Ammon's horn (tissue), 1 donor: Measurements from ENCODE around the gene DENND1B.

Experiments used
- DNase-seq: peaks from one replicate; pipeline ENCODE4 v3.0.0-alpha.2; 2016; ENCODE audit warnings: low spot score

The DENND1B gene

DNA sequence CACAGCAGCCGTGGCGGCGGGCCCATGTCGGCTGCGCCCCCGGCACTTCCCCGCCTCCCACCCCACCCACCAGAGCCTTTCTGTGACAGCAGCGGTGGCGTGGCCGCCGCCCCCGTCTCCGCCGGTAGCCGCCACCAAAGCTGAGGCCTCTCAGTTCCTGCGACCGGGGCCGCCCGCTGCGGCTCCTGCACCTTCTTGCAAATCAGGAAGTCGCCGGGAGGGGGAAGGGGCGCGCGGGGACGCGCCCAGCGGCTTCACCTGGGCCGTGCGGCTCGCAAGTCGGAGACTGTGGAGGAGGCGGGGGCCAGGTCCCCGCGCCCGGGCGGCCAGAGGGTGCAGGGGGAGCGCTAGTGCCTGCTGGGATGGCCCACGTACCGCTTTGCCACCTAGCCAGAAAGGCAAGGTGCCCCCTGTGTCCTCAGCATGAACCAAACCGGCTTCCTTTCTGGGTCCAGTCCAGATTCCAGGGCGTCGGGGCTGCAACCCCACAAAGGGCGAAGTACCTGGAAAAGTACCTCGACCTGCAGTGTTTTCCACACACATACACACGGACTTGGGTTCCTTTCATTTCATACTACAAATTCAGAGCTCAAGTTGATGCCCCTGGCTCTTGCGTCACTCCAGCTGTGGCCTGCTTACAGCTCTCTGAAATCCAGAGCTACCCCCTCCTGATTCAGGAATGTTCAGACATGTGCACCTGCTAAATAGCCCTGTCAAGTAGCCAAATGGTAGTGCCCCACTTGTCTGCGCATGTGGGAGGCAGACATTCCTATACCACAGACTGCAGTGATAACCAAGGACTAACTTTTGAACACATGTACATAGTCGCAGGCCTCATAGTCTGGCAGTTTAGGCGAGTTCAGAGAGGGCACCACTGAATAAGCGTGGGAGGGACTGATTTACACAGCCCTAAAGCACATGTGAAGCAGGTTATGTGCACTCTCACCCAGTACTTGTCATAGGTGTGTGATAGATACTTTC, at the start of gene DENND1B:
Gene DENND1B (minus strand): TSS at position 199 of the 981 bp plus-strand sequence. CDS start 325 bp downstream, outside the sequence.
- DNase-seq, result peak; percentile 40

- no peak for DNase-seq
Measured at GRCh38 chr1:197814306-197814705, 39.0 kb upstream of the DENND1B start.

GRCh38 chr1:197813741-197814140, 38.5 kb upstream of the DENND1B start:
- DNase-seq, result no peak

GRCh38 chr1:197811769-197812168, 36.5 kb upstream of the DENND1B start:
- no peak for DNase-seq

- DNase-seq, result no peak
Measured at GRCh38 chr1:197810812-197811211, 35.5 kb upstream of the DENND1B start.

- no peak for DNase-seq
Measured at GRCh38 chr1:197808880-197809279, 33.6 kb upstream of the DENND1B start.

GRCh38 chr1:197807739-197808453, 32.6 kb upstream of the DENND1B start:
- DNase-seq, result no peak

DNA sequence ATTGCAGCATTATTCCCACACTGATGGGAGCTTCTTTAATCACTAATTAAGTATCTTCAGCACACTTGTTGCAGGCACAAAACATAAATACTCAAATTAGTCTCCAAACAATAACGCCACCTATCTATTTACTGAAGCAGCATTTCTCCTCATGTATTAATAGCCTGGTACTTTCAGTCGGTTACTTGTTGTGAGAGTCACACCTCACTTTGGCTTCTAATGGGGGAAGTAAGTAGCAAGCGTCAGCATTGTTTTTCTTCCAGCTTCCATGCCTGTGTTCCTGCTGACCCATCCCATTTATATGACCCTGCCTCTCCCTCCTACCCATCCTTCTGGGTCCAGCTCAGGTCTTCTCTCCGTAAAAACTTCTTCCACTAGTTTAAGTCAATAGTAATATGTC, 31.9 kb upstream of the DENND1B start:
- DNase-seq, result no peak

- DNase-seq, result no peak
Measured at GRCh38 chr1:197806718-197807117, 31.4 kb upstream of the DENND1B start.

GRCh38 chr1:197801684-197802083, 26.4 kb upstream of the DENND1B start:
- no peak for DNase-seq

GRCh38 chr1:197801111-197801482, 25.8 kb upstream of the DENND1B start:
- DNase-seq, result no peak

- DNase-seq, result no peak
Measured at GRCh38 chr1:197800379-197801110, 25.3 kb upstream of the DENND1B start.

DNA sequence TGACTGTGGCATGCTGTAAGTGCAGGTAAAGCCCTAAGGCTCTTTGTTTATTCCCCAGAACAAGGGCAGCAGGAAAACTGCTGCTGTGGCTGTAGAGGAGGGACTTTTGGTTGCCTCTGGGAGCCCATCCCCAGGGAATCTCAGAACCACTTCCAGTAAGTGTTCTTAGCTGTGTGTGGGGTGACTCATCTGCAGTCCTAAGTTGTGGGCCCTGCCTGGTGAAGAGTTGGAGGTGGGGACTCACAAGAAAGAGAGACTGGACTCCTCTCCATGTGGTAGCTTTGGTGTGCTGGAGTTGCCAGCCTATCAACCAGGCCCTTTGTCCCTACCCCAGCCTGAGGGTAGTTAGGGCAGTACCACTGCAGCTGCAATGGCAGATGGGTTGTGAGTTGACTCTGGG, 24.0 kb upstream of the DENND1B start:
- no peak for DNase-seq

- no peak for DNase-seq
Measured at GRCh38 chr1:197798492-197798891, 23.2 kb upstream of the DENND1B start.

- DNase-seq, result no peak
Measured at GRCh38 chr1:197797010-197797409, 21.7 kb upstream of the DENND1B start.

DNA sequence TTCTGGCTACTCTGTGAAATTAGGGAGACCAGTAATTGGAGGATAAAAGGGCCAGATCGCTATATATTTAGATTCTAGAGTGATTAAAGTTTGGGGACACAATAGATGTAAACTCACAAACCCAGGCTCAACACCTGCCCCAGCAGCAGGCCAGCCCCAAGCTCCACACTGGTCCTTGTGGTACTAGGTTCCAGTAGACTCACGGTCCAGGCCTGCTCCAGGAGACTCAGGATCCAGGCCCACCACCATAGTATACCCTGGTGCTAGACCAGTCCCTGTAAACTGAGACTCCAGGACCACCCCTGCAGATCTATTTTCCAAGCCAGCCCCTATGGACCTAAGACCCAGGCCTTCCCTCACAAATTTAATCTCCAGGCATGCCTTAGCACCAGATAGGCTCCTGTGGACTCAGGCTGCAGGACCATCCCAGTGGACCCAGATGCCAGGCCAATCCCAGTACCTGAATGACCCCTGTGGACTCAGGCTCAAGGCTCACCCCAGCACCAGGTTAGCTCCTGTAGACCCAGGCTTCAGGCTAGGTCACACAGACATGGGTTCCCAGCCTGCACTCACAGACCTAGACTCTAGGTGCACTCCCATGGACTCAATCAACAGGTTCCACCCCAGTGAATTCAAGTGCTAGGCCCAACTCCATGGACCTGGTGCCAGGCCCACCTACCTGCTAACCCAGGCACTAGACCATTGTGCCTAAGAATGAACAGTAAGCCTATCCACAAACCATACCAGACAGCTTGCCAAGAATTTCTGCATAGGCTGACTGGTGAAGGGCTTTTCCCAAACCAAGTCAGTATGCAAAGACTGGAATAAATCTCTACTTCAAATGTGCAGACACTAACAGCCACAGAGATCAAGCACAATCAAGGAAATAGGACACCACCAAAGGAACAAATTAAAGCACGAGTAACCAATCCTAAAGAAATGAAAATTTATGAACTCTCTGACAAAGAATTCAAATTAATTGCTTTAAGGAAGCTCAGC, 13.8 kb upstream of the DENND1B start:
- DNase-seq, result no peak

DNA sequence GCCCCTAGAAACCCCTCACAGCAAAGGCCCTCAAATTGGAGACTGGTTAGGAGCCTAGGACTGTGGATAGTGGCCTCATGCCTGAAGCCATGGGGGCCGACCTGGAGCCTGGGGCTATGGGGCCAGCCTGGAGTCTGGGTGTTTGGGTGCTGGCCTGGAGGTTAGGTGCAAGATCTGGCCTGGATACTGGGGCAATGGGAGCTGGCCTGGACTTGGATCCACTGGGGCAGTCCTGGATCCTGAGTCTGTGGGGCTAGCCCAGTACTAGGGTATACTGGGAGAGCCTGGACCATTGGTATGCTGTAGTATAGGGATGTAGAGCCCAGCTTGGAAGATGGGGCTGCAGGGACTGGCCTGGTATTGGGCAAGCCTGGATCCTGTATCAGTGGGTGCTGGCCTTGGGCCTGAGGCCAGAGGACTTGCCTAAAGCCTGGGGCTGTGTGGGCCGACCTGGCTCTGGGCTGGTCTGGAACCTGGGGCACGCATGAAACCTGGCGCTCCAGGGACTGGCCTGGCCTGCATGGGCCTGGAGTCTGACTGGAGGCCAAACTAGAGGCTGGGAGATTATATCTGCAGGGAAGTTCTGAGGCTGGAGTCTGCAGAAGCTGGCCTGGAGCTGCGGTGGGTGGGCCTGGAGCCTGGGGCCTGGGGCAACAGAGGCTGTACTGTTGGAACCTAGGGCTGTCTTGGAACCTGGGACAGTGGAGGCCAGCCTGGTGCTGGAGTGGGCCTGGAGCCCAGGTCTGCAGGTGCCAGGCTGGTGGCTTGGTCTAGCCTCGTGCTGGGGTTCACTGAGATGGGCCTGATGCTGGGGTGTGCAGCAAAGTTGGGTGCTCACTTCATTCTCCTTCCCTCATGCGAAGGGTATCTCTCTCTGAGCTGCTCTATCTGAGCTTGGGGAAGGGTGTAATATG, 12.6 kb upstream of the DENND1B start:
- no peak for DNase-seq

GRCh38 chr1:197787056-197787455, 11.8 kb upstream of the DENND1B start:
- no peak for DNase-seq

DNA sequence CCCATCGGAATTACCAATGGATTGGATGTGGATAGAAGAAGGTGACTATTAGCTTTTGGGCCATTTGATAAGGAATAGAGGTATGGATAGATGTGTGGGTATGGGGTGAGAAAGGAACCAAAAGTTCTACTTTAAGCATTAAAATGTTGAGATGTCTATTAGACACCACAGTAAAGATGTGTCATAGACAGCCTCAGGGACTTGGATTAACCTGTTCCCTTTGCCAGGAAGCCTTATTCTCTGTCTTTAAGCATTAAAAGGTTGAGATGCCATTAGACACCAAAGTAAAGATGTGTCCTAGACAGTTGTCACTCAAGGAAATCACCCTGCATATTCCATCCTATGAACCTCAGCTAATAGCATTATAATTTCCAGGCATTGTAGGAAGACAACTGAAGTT, 11.0 kb upstream of the DENND1B start:
- DNase-seq, result no peak

DNA sequence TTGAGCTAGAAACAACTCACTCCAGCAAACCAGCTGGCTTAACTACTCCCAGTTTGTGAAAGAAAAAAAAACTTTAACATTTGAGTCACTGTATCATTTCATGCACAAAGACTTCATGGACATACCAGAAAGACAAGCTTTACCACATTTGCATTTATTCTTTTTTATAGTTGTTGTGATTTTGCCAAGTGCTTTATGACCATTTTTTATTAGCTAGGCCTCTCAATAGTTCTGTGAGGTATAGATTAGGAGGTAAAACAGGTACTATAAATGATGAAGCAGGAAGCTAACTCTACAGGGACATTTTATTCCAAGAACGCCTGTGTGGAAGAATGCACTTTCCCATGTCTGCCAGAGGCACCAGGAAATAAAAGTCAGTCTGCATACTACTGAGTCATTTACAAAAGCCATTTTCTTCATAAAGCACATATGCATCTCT, 8.2 kb upstream of the DENND1B start:
- no peak for DNase-seq
